B cell (primary cell): ENCODE results near the gene SPG7. TPM values are rescaled to one million over a fixed set of nuclear protein-coding genes. Genes with fewer than 3 reads are reported as not detected.

Experiments used
- ATAC-seq: fragments of 200-7000 bp; cut with Tn5 transposase; one replicate; pipeline ENCODE4 v1.10.0; 2021; ENCODE audit warnings: low read depth, mild to moderate bottlenecking, moderate number of reproducible peaks, moderate library complexity
- CTCF ChIA-PET: fragments of 350-600 bp; sonication (Branson Sonifier 250); formaldehyde crosslinking; loops from one replicate; lab custom pipeline; 2021; ENCODE audit warnings: antibody characterized with exemption, inconsistent platforms; lab: Charles Lee
- POLR2A ChIA-PET: fragments of 350-600 bp; sonication (Branson Sonifier 250); formaldehyde crosslinking; loops from one replicate; lab custom pipeline; 2021; ENCODE audit warnings: antibody characterized with exemption; lab: Charles Lee
- DNase-seq: peaks from one replicate; pipeline ENCODE4 v3.0.0; 2013
- H2AFZ ChIP-seq: 2 replicates; pipeline ENCODE4 v1.6.1; 2012; ENCODE audit warnings: mild to moderate bottlenecking, low read depth, low read length; ENCODE audit not compliant: insufficient read depth, poor library complexity, severe bottlenecking
- H3K27ac ChIP-seq, 2 donors: 1 replicate in 1 of 2; 2 replicates in 1 of 2; pipeline ENCODE4 v1.5.1; 2012 to 2013; ENCODE audit warnings: low read length in 2 of 2, mild to moderate bottlenecking in 2 of 2, moderate library complexity in 1 of 2
- H3K27me3 ChIP-seq, 4 experiments: fragments of 200-600 bp in 1 of 4; sonication (generic) in 1 of 4; replicated peaks in 1 of 4; 1 replicate in 2 of 4; 2 replicates in 2 of 4; pipeline versions ENCODE4 v1.6.1 to v1.7.0; 2013 to 2016; ENCODE audit warnings: low read length in 3 of 4, mild to moderate bottlenecking in 2 of 4, mixed read lengths in 1 of 4, moderate library complexity in 1 of 4; ENCODE audit not compliant: insufficient read depth in 4 of 4, control insufficient read depth in 3 of 4; ENCODE audit errors: control extremely low read depth in 1 of 4
- H3K36me3 ChIP-seq, 2 experiments: replicated peaks in 1 of 2; 1 replicate in 1 of 2; 2 replicates in 1 of 2; pipeline versions ENCODE4 v1.6.1 to v1.7.1; 2013; ENCODE audit warnings: low read length in 1 of 2; ENCODE audit not compliant: insufficient read depth in 2 of 2, control insufficient read depth in 1 of 2; ENCODE audit errors: control extremely low read depth in 1 of 2, extremely low read depth in 1 of 2
- H3K4me1 ChIP-seq, 2 donors: fragments of 200-600 bp in 1 of 2; sonication (generic) in 1 of 2; 1 replicate in 1 of 2; 2 replicates in 1 of 2; pipeline versions ENCODE4 v1.5.1 to v1.6.1; 2013 to 2017; ENCODE audit warnings: low read length in 2 of 2; ENCODE audit not compliant: control insufficient read depth in 2 of 2, insufficient read depth in 2 of 2
- H3K4me2 ChIP-seq: replicated peaks from 2 replicates; pipeline ENCODE3; 2012; ENCODE audit warnings: mild to moderate bottlenecking, low read depth, low read length; ENCODE audit not compliant: poor library complexity, severe bottlenecking
- H3K4me3 ChIP-seq, 5 experiments: fragments of 200-600 bp in 1 of 5; sonication (generic) in 1 of 5; 1 replicate in 3 of 5; 2 replicates in 2 of 5; pipeline versions ENCODE4 v1.5.1 to v1.7.0; 2011 to 2016; ENCODE audit warnings: low read length in 4 of 5, mild to moderate bottlenecking in 4 of 5, low read depth in 2 of 5, control low read depth in 1 of 5, moderate library complexity in 1 of 5; ENCODE audit not compliant: insufficient read depth in 1 of 5; ENCODE audit errors: control extremely low read depth in 1 of 5, extremely low read depth in 1 of 5
- H3K79me2 ChIP-seq: fragments of 200-600 bp; sonication (generic); one replicate; pipeline ENCODE4 v1.6.0; 2016; ENCODE audit warnings: low read length; ENCODE audit not compliant: control insufficient read depth, insufficient read depth
- H3K9ac ChIP-seq: fragments of 200-600 bp; sonication (generic); 2 replicates; pipeline ENCODE4 v1.6.1; 2017; ENCODE audit warnings: mild to moderate bottlenecking, low read length, moderate library complexity
- H3K9me3 ChIP-seq, 3 donors: one replicate each; pipeline versions ENCODE4 v1.6.1 to v1.7.1; 2013; ENCODE audit warnings: low read length in 2 of 3; ENCODE audit not compliant: control insufficient read depth in 2 of 3, insufficient read depth in 1 of 3; ENCODE audit errors: control extremely low read depth in 1 of 3
- H4K20me1 ChIP-seq: 2 replicates; pipeline ENCODE4 v1.6.0; 2012; ENCODE audit warnings: mild to moderate bottlenecking, low read length; ENCODE audit not compliant: insufficient read depth, control insufficient read depth, poor library complexity, severe bottlenecking
- H3K27ac Mint-ChIP-seq: one replicate; pipeline ENCODE4 v1.8.0; 2021; ENCODE audit warnings: mixed read lengths
- H3K27me3 Mint-ChIP-seq: one replicate; pipeline ENCODE4 v1.8.0; 2021; ENCODE audit warnings: mixed read lengths
- H3K4me1 Mint-ChIP-seq: one replicate; pipeline ENCODE4 v1.8.0; 2021; ENCODE audit warnings: mixed read lengths
- H3K4me3 Mint-ChIP-seq: one replicate; pipeline ENCODE4 v1.8.0; 2021; ENCODE audit warnings: mixed read lengths
- H3K9me3 Mint-ChIP-seq: one replicate; pipeline ENCODE4 v1.8.0; 2022; ENCODE audit warnings: mixed read lengths; ENCODE audit not compliant: insufficient read depth
- CTCF ChIP-seq: fragments of 200-600 bp; IDR thresholded peaks from one replicate; pipeline ENCODE4 v1.8.0; 2022; ENCODE audit warnings: antibody characterized with exemption, mild to moderate bottlenecking
- EZH2 ChIP-seq: IDR thresholded peaks from 2 replicates; pipeline ENCODE4 v1.6.1; 2012; ENCODE audit warnings: borderline replicate concordance, low read depth, mild to moderate bottlenecking, moderate library complexity, low read length; ENCODE audit not compliant: insufficient read depth, poor library complexity, severe bottlenecking
- WGBS: methylation state at CpG from one replicate; pipeline ENCODE4 v1.1.5; 2013; ENCODE audit warnings: missing lambda C conversion rate; ENCODE audit not compliant: insufficient coverage; 5-methylcytosine and 5-hydroxymethylcytosine counted together
- intact Hi-C: fragments of 100-400 bp; cut with micrococcal nuclease; formaldehyde crosslinking; loops from one replicate; pipeline ENCODE4 v1.10.0; 2022
- polyA plus RNA-seq: library from polyadenylated mRNA; depleted of rRNA; stranded (reverse); fragments of >200 nt; gene quantifications from 2 replicates; pipeline ENCODE4 v1.2.3, GENCODE V29; 2012
- total RNA-seq, 2 donors: library from RNA; stranded (reverse); fragments of 120-200 nt in 1 of 2; gene quantifications; 1 replicate in 1 of 2; 2 replicates in 1 of 2; pipeline versions ENCODE4 v1.2.3 to v1.2.4, GENCODE V29; 2013 to 2022

SPG7 gene
- total and polyA plus RNA-seq, 2 donors (not counting 1 experiment from before 2014, with no cell fraction given) = 146 to 157 TPM

- Histone ChIP-seq H3K27ac (no peak overlapping the region), H3K27me3 (no peaks in the 10 kb centered on the region), H3K79me2 (peaks cover 24% of the 10 kb centered on the region), H3K36me3 (peaks cover 9 to 57% of the 10 kb centered on the region in 2 experiments), H3K4me1 (peaks cover 0 to 3% of the 10 kb centered on the region in 2 donors), H4K20me1 (no peaks in the 10 kb centered on the region), H3K4me2 (no peak overlapping the region), H3K9me3 (no peaks in the 10 kb centered on the region), H2AFZ (no peak overlapping the region), H3K9ac (no peak overlapping the region), H3K4me3 (no peak overlapping the region)
- no peak for ATAC-seq
- intact Hi-C loops = no loop called here
- WGBS = 99% methylated on average over 18 of the region's 19 CpGs
- H3K4me3 Mint-ChIP-seq = no peak overlapping the region
- ChIA-PET POLR2A (interaction anchor here (0.5 kb wide), 1 partner anchor 277 kb away, joined by 3 read pairs; no protein-coding TSS in a partner anchor), CTCF (no interaction called here)
- H3K27ac Mint-ChIP-seq = no peak overlapping the region
- TF ChIP-seq EZH2 (no peak), CTCF (no peak)
- no peaks in the 10 kb centered on the region for H3K27me3 Mint-ChIP-seq
- peaks cover 2% of the 10 kb centered on the region for H3K4me1 Mint-ChIP-seq
- no peaks in the 10 kb centered on the region for H3K9me3 Mint-ChIP-seq
- no peak for DNase-seq
Observed at GRCh38 chr16:89546781-89547180, 38.6 kb downstream of the SPG7 start.

GRCh38 chr16:89547291-89547690 lies 39.1 kb downstream of the SPG7 start:
- Histone ChIP-seq H3K4me1 (peaks cover 0 to 3% of the 10 kb centered on the region in 2 donors), H4K20me1 (no peaks in the 10 kb centered on the region), H3K79me2 (peaks cover 22% of the 10 kb centered on the region), H3K27me3 (no peaks in the 10 kb centered on the region), H3K4me3 (no peak overlapping the region), H2AFZ (no peak overlapping the region), H3K9ac (no peak overlapping the region), H3K27ac (no peak overlapping the region), H3K4me2 (no peak overlapping the region), H3K9me3 (no peaks in the 10 kb centered on the region), H3K36me3 (peaks cover 9 to 58% of the 10 kb centered on the region in 2 experiments)
- no peak for DNase-seq
- peaks cover 2% of the 10 kb centered on the region for H3K4me1 Mint-ChIP-seq
- H3K9me3 Mint-ChIP-seq = no peaks in the 10 kb centered on the region
- no peak overlapping the region for H3K27ac Mint-ChIP-seq
- ATAC-seq = no peak
- no peaks in the 10 kb centered on the region for H3K27me3 Mint-ChIP-seq
- H3K4me3 Mint-ChIP-seq = no peak overlapping the region
- CTCF ChIA-PET = no interaction called here
- over 99% methylated on average over 16 of the region's 17 CpGs for WGBS
- no peak for TF ChIP-seq EZH2
- TF ChIP-seq CTCF = no peak
- intact Hi-C loops = no loop called here
- POLR2A ChIA-PET = interaction anchor here (0.5 kb wide), 1 partner anchor 276 kb away, joined by 3 read pairs; no protein-coding TSS in a partner anchor
